Fibroblast of skin of back (primary cell): ENCODE measurements around the gene KDM5B.
"Not testable (repeated sequence)": the region's sequence is repeated elsewhere in the genome, so short reads cannot be mapped to it uniquely, and the experiment has no call there.

ENCODE experiments used
- DNase-seq: peaks from one replicate; pipeline ENCODE4 v3.0.0-alpha.2; 2013

KDM5B gene

GRCh38 chr1:202791077-202791747 lies 17.0 kb downstream of the KDM5B start:
- DNase-seq: no peak

GRCh38 chr1:202788800-202789199 lies 19.4 kb downstream of the KDM5B start:
- no peak for DNase-seq

- no peak for DNase-seq
Measured at GRCh38 chr1:202786804-202787203, 21.4 kb downstream of the KDM5B start.

GRCh38 chr1:202781180-202781579 lies 27.0 kb downstream of the KDM5B start:
- DNase-seq: no peak

GRCh38 chr1:202770135-202770534 lies 38.1 kb downstream of the KDM5B start:
- DNase-seq: no peak

GRCh38 chr1:202765721-202766120 lies 42.5 kb downstream of the KDM5B start:
- DNase-seq: peak; percentile 85

GRCh38 chr1:202762019-202762418 lies 46.2 kb downstream of the KDM5B start:
- no peak for DNase-seq

- DNase-seq: no peak
Measured at GRCh38 chr1:202760589-202760988, 47.6 kb downstream of the KDM5B start.

- no peak for DNase-seq
Measured at GRCh38 chr1:202756391-202756790, 51.8 kb downstream of the KDM5B start.

GRCh38 chr1:202754293-202754692 lies 53.9 kb downstream of the KDM5B start:
- no peak for DNase-seq

GRCh38 chr1:202752774-202753173 lies 55.4 kb downstream of the KDM5B start:
- no peak for DNase-seq

- no peak for DNase-seq
Measured at GRCh38 chr1:202750761-202751160, 57.5 kb downstream of the KDM5B start.

- no peak for DNase-seq
Measured at GRCh38 chr1:202750024-202750423, 58.2 kb downstream of the KDM5B start.

GRCh38 chr1:202745323-202745888 lies 62.8 kb downstream of the KDM5B start:
- no peak for DNase-seq

GRCh38 chr1:202744770-202745169 lies 63.5 kb downstream of the KDM5B start:
- not testable (repeated sequence) for DNase-seq

GRCh38 chr1:202742496-202742895 lies 65.7 kb downstream of the KDM5B start:
- DNase-seq: no peak

- DNase-seq: no peak
Measured at GRCh38 chr1:202733251-202733650, 75.0 kb downstream of the KDM5B start.

GRCh38 chr1:202728951-202729350 lies 79.3 kb downstream of the KDM5B start:
- no peak for DNase-seq

- DNase-seq: no peak
Measured at GRCh38 chr1:202725526-202725925, 82.7 kb downstream of the KDM5B start.

- no peak for DNase-seq
Measured at GRCh38 chr1:202723708-202724107, 84.5 kb downstream of the KDM5B start.

GRCh38 chr1:202723046-202723445 lies 85.2 kb downstream of the KDM5B start:
- DNase-seq: not testable (repeated sequence)

GRCh38 chr1:202716654-202717053 lies 91.6 kb downstream of the KDM5B start:
- no peak for DNase-seq

GRCh38 chr1:202714202-202714601 lies 94.0 kb downstream of the KDM5B start:
- not testable (repeated sequence) for DNase-seq

GRCh38 chr1:202713110-202713509 lies 95.1 kb downstream of the KDM5B start:
- DNase-seq: peak; percentile 13
